Activated naive CD4-positive, alpha-beta T cell treated with anti-CD3 and anti-CD28 coated beads, Interleukin-2, amount 10 ng/mL, durations not matched to agents 7 days and 5 days (primary cell): Measurements from ENCODE around the gene LRBA.

Source experiments
- CTCF ChIA-PET: fragments of 350-600 bp; sonication (Branson Sonifier 250); formaldehyde crosslinking; loops from one replicate; lab custom pipeline; 2021; ENCODE audit warnings: antibody characterized with exemption; lab: Charles Lee
- DNase-seq: peaks from one replicate; pipeline ENCODE4 v3.0.0-alpha.2; 2020
- H3K27ac Mint-ChIP-seq: one replicate; pipeline ENCODE4 v1.8.0; 2021; ENCODE audit warnings: mild to moderate bottlenecking, moderate library complexity, mixed read lengths
- H3K27me3 Mint-ChIP-seq: one replicate; pipeline ENCODE4 v1.8.0; 2021; ENCODE audit warnings: mild to moderate bottlenecking, mixed read lengths
- H3K36me3 Mint-ChIP-seq: one replicate; pipeline ENCODE4 v1.8.0; 2021; ENCODE audit warnings: mixed read lengths
- H3K4me1 Mint-ChIP-seq: one replicate; pipeline ENCODE4 v1.8.0; 2021; ENCODE audit warnings: mixed read lengths
- H3K4me3 Mint-ChIP-seq: one replicate; pipeline ENCODE4 v1.8.0; 2021; ENCODE audit warnings: mild to moderate bottlenecking, moderate library complexity, mixed read lengths
- H3K9me3 Mint-ChIP-seq: one replicate; pipeline ENCODE4 v1.8.0; 2021; ENCODE audit warnings: mixed read lengths

Gene LRBA

GRCh38 chr4:150826306-150826705 lies 188.8 kb downstream of the LRBA start:
- no peak for DNase-seq
- no peak overlapping the region for H3K27ac Mint-ChIP-seq
- no peaks in the 10 kb centered on the region for H3K9me3 Mint-ChIP-seq
- no peaks in the 10 kb centered on the region for H3K27me3 Mint-ChIP-seq
- peaks cover 44% of the 10 kb centered on the region for H3K36me3 Mint-ChIP-seq
- CTCF ChIA-PET: no interaction called here
- H3K4me3 Mint-ChIP-seq: no peak overlapping the region
- H3K4me1 Mint-ChIP-seq: peaks cover 12% of the 10 kb centered on the region

DNA sequence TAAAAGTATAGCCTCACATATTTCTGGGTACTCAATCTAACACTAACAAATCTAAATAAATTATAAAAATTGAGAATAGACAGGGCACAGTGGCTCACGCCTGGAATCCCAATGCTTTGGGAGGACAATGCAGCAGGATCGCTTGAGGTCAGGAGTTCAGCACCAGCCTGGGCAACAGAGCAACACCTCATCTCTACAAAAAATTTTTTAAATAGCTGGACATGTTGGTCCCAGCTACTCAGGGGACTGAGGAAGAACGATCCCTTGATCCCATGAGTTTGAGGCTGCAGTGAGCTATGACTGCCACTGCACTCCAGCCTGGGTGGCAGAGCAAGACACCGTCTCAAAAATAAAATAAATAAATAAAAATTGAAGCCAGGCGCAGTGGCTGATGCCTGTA lies 192.7 kb downstream of the LRBA start:
- Mint-ChIP-seq H3K4me1 (no peaks in the 10 kb centered on the region), H3K27me3 (no peaks in the 10 kb centered on the region), H3K4me3 (no peak overlapping the region), H3K9me3 (no peaks in the 10 kb centered on the region), H3K27ac (no peak overlapping the region), H3K36me3 (peaks cover 31% of the 10 kb centered on the region)
- no peak for DNase-seq
- CTCF ChIA-PET: no interaction called here

GRCh38 chr4:150821641-150822040 lies 193.4 kb downstream of the LRBA start:
- H3K4me3 Mint-ChIP-seq: no peak overlapping the region
- no peak overlapping the region for H3K27ac Mint-ChIP-seq
- no peaks in the 10 kb centered on the region for H3K27me3 Mint-ChIP-seq
- no peak for DNase-seq
- no peaks in the 10 kb centered on the region for H3K4me1 Mint-ChIP-seq
- peaks cover 2% of the 10 kb centered on the region for H3K9me3 Mint-ChIP-seq
- CTCF ChIA-PET: no interaction called here
- H3K36me3 Mint-ChIP-seq: peaks cover 27% of the 10 kb centered on the region

DNA sequence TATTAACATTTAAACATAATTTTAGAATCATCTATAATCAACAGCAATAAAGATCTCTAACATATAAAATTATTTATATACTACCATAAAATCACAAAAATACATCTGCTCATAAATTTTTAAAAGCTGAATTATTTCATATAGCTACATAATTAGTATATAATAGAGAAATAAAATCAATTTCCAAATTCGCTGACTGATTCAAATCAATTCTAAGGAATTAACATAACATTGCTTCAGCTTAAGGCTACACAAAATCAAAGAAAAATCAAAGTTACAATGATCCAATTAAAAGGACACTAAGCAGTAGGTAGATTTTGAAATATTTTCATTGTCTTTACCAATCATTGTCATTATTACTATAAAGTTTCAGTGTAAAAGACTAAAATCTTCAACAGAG lies 194.7 kb downstream of the LRBA start:
- no peak overlapping the region for H3K27ac Mint-ChIP-seq
- H3K27me3 Mint-ChIP-seq: no peaks in the 10 kb centered on the region
- no peak overlapping the region for H3K4me3 Mint-ChIP-seq
- peaks cover 2% of the 10 kb centered on the region for H3K9me3 Mint-ChIP-seq
- CTCF ChIA-PET: no interaction called here
- H3K4me1 Mint-ChIP-seq: no peaks in the 10 kb centered on the region
- peaks cover 21% of the 10 kb centered on the region for H3K36me3 Mint-ChIP-seq
- no peak for DNase-seq

- DNase-seq: no peak
- CTCF ChIA-PET: no interaction called here
- H3K4me1 Mint-ChIP-seq: no peaks in the 10 kb centered on the region
- no peak overlapping the region for H3K27ac Mint-ChIP-seq
- no peak overlapping the region for H3K4me3 Mint-ChIP-seq
- no peaks in the 10 kb centered on the region for H3K27me3 Mint-ChIP-seq
- peaks cover 11% of the 10 kb centered on the region for H3K36me3 Mint-ChIP-seq
- peaks cover 2% of the 10 kb centered on the region for H3K9me3 Mint-ChIP-seq
Measured at GRCh38 chr4:150818661-150819060, 196.4 kb downstream of the LRBA start.

- Mint-ChIP-seq H3K9me3 (peaks cover 2% of the 10 kb centered on the region), H3K4me1 (no peaks in the 10 kb centered on the region), H3K36me3 (peaks cover 10% of the 10 kb centered on the region), H3K27ac (no peak overlapping the region), H3K27me3 (no peaks in the 10 kb centered on the region), H3K4me3 (no peak overlapping the region)
- DNase-seq: no peak
- CTCF ChIA-PET: no interaction called here
Measured at GRCh38 chr4:150817804-150818528, 197.1 kb downstream of the LRBA start.

DNA sequence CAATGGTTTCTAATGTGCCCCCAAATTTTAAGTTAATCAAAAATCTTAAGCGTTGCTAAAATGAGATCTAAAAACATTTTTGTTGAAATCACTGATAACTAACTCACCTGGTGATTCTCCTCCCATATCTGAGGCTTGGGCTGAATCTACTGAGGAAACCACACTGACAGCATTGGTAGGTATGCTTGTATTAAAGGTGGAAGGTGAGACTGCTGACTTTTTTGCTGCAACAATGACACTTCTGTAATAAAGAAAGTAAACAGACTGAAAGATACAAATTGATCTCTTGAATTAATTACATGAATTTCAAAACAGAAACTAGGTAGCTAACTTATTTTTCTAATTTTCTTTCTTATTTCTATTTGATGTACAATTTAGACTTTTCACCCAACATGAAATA lies 198.1 kb downstream of the LRBA start:
- no peaks in the 10 kb centered on the region for H3K4me1 Mint-ChIP-seq
- H3K27me3 Mint-ChIP-seq: no peaks in the 10 kb centered on the region
- no peak overlapping the region for H3K27ac Mint-ChIP-seq
- peaks cover 10% of the 10 kb centered on the region for H3K36me3 Mint-ChIP-seq
- H3K9me3 Mint-ChIP-seq: peaks cover 2% of the 10 kb centered on the region
- H3K4me3 Mint-ChIP-seq: no peak overlapping the region
- CTCF ChIA-PET: no interaction called here
- no peak for DNase-seq

GRCh38 chr4:150816491-150816890 lies 198.6 kb downstream of the LRBA start:
- Mint-ChIP-seq H3K9me3 (peaks cover 2% of the 10 kb centered on the region), H3K4me1 (no peaks in the 10 kb centered on the region), H3K4me3 (no peak overlapping the region), H3K27ac (no peak overlapping the region), H3K27me3 (no peaks in the 10 kb centered on the region), H3K36me3 (peaks cover 11% of the 10 kb centered on the region)
- DNase-seq: no peak
- CTCF ChIA-PET: no interaction called here

GRCh38 chr4:150814873-150815272 lies 200.2 kb downstream of the LRBA start:
- H3K4me3 Mint-ChIP-seq: no peak overlapping the region
- no peak overlapping the region for H3K27ac Mint-ChIP-seq
- H3K27me3 Mint-ChIP-seq: no peaks in the 10 kb centered on the region
- CTCF ChIA-PET: no interaction called here
- no peak for DNase-seq
- H3K36me3 Mint-ChIP-seq: peaks cover 17% of the 10 kb centered on the region
- no peaks in the 10 kb centered on the region for H3K4me1 Mint-ChIP-seq
- peaks cover 2% of the 10 kb centered on the region for H3K9me3 Mint-ChIP-seq

DNA sequence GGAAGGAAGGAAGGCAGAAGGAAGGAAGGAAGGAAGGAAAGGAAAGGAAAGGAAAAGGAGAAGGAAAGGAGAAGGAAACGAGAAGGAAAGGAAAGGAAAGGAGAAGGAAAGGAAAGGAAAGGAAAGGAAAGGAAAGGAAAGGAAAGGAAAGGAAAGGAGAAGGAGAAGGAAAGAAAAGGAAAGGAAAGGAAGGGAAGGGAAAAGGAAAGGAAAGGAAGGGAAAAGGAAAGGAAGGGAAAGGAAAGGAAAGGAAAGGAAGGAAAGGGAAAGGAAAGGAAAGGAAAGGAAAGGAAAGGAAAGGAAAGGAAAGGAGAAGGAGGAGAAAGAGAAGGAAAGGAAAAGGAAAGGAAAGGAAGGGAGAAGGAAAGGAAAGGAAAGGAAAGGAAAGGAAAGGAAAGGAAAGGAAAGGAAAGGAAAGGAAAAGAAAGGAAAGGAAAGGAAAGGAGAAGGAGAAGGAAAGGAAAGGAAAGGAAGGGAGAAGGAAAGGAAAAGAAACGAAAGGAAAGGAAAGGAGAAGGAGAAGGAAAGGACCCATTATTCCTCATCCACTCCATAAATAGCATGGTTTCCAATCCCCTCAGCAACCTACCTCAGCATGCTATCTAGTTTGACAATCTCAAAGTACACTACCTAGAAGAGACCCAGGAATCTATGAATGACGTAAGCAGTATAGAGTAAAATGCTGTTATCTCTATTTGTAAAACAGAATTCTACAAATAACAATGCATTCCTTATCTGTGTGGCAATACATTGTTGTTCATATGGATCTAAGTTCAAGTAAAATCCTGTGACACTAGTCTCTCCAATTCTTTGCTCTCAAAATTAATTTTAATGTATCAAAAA lies 209.7 kb downstream of the LRBA start:
- Mint-ChIP-seq H3K4me3 (no peak overlapping the region), H3K4me1 (no peaks in the 10 kb centered on the region), H3K9me3 (no peaks in the 10 kb centered on the region), H3K36me3 (peaks cover 20% of the 10 kb centered on the region), H3K27me3 (no peaks in the 10 kb centered on the region), H3K27ac (no peak overlapping the region)
- DNase-seq: no peak
- CTCF ChIA-PET: no interaction called here

- H3K4me1 Mint-ChIP-seq: no peaks in the 10 kb centered on the region
- no peaks in the 10 kb centered on the region for H3K27me3 Mint-ChIP-seq
- CTCF ChIA-PET: no interaction called here
Measured at GRCh38 chr4:150801833-150802232, 213.3 kb downstream of the LRBA start.

DNA sequence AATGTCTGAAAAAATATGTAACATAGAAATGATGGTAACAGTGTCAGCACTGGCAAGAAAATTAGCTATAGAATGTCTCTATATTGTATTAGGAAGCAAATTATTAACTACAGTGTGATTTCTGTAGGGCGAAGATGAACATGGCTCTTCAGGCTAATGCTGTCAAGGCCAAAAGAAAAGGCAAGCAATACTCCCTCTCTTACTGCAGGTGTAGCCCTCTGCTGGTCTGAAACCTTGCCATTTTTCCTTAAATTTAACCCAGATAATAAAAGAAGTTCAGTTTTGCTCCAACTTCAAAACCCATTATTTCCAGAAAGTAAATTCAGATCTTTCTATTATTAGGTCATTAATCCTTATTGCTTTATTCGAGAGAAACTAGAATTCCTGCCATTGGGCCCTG lies 215.9 kb downstream of the LRBA start:
- Mint-ChIP-seq H3K36me3 (peaks cover 11% of the 10 kb centered on the region), H3K4me3 (no peak overlapping the region), H3K27ac (no peak overlapping the region), H3K27me3 (no peaks in the 10 kb centered on the region), H3K9me3 (no peaks in the 10 kb centered on the region), H3K4me1 (no peaks in the 10 kb centered on the region)
- DNase-seq: no peak
- CTCF ChIA-PET: no interaction called here

More at GRCh38 chr4:150801833-150802232, 213.3 kb downstream of the LRBA start:
- Mint-ChIP-seq H3K9me3 (no peaks in the 10 kb centered on the region), H3K27ac (no peak overlapping the region), H3K4me3 (no peak overlapping the region), H3K36me3 (peaks cover 20% of the 10 kb centered on the region)
- DNase-seq: no peak

GRCh38 chr4:150794706-150795105 lies 220.4 kb downstream of the LRBA start:
- CTCF ChIA-PET: no interaction called here
- Mint-ChIP-seq H3K36me3 (peaks cover 3% of the 10 kb centered on the region), H3K27ac (no peak overlapping the region), H3K4me1 (no peaks in the 10 kb centered on the region), H3K4me3 (no peak overlapping the region), H3K27me3 (no peaks in the 10 kb centered on the region), H3K9me3 (no peaks in the 10 kb centered on the region)
- DNase-seq: no peak

- no peaks in the 10 kb centered on the region for H3K9me3 Mint-ChIP-seq
- CTCF ChIA-PET: no interaction called here
- H3K36me3 Mint-ChIP-seq: no peaks in the 10 kb centered on the region
- no peak overlapping the region for H3K27ac Mint-ChIP-seq
- no peak for DNase-seq
- H3K4me3 Mint-ChIP-seq: no peak overlapping the region
- H3K4me1 Mint-ChIP-seq: no peaks in the 10 kb centered on the region
- no peaks in the 10 kb centered on the region for H3K27me3 Mint-ChIP-seq
Measured at GRCh38 chr4:150789864-150790263, 225.2 kb downstream of the LRBA start.

GRCh38 chr4:150784939-150785338 lies 230.1 kb downstream of the LRBA start:
- Mint-ChIP-seq H3K27ac (no peak overlapping the region), H3K36me3 (no peaks in the 10 kb centered on the region), H3K9me3 (no peaks in the 10 kb centered on the region), H3K4me3 (no peak overlapping the region), H3K27me3 (no peaks in the 10 kb centered on the region), H3K4me1 (no peaks in the 10 kb centered on the region)
- CTCF ChIA-PET: no interaction called here
- DNase-seq: no peak
